Measurements from ENCODE around the gene PTPRE.

DNA sequence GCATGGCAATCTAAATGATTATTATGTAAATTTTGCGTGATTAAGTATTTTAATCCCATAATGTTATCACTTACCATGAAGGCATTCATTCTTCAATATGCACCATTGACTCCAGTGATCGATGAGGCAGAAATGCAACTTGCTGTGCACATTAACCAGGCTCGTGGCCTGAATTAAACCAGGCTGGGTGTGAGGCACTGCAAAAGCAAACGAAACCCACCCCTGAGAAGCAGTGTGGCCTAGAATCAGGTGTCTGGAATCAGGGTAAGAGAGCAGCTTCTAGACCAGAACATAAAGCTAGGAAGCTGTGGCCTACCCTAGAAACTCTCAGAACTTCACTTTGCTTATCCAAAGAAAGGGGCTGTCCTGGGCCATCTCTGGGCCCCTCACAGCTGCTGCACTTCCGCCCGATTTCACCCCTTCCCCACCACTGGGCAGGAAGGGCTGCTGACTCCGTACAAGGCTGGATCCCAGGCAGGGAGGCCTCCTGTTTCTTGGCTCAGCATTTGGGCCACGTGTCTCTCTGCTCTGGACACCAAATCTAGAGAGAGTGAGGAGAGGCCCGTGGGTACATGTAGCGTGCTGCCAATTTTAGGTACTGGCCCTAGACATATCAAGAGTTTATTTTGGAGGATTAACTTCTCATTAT, 4.4 kb downstream of the PTPRE start:
- TF ChIP-seq GATA2 (IDR thresholded peaks at IDR 0.05; ENCODE audit: low read depth, low read length): no peak
- TF ChIP-seq GATA3 (IDR thresholded peaks at IDR 0.05; ENCODE audit: low read depth, low read length): no peak

Measured in SH-SY5Y (cell line).